Liver (tissue), 9 donors: ENCODE results near the gene METTL25. TPM values are rescaled to one million over a fixed set of nuclear protein-coding genes. Genes with fewer than 3 reads are reported as not detected.
"Not testable (repeated sequence)": the region's sequence is repeated elsewhere in the genome, so short reads cannot be mapped to it uniquely, and the experiment has no call there.

Experiments used
- DNase-seq: peaks from one replicate; pipeline ENCODE4 v3.0.0-alpha.2; 2017; ENCODE audit warnings: low spot score
- H3K27ac ChIP-seq, 2 donors: one replicate each; pipeline ENCODE4 v1.7.0; 2013; ENCODE audit warnings: inconsistent platforms in 2 of 2, low read length in 2 of 2, control low read depth in 1 of 2, low read depth in 1 of 2, mild to moderate bottlenecking in 1 of 2
- H3K27me3 ChIP-seq, 4 donors: one replicate each; pipeline versions ENCODE4 v1.6.1 to v1.7.0; 2013; ENCODE audit warnings: low read length in 3 of 4, inconsistent platforms in 1 of 4, mild to moderate bottlenecking in 1 of 4, moderate library complexity in 1 of 4; ENCODE audit not compliant: control insufficient read depth in 4 of 4, insufficient read depth in 4 of 4
- H3K36me3 ChIP-seq, 4 donors: one replicate each; pipeline versions ENCODE4 v1.6.1 to v1.7.0; 2013; ENCODE audit warnings: low read length in 3 of 4, mild to moderate bottlenecking in 3 of 4, low read depth in 1 of 4, moderate library complexity in 1 of 4; ENCODE audit not compliant: control insufficient read depth in 4 of 4, insufficient read depth in 3 of 4
- H3K4me1 ChIP-seq, 4 donors: one replicate each; pipeline versions ENCODE4 v1.6.1 to v1.7.0; 2013; ENCODE audit warnings: low read length in 3 of 4, mild to moderate bottlenecking in 3 of 4, moderate library complexity in 1 of 4; ENCODE audit not compliant: control insufficient read depth in 4 of 4, insufficient read depth in 4 of 4
- H3K4me3 ChIP-seq, 3 donors: one replicate each; pipeline versions ENCODE4 v1.6.1 to v1.7.0; 2013; ENCODE audit warnings: low read length in 3 of 3, control low read depth in 1 of 3, low read depth in 1 of 3, mild to moderate bottlenecking in 1 of 3
- H3K9ac ChIP-seq, 2 donors: one replicate each; pipeline ENCODE4 v1.7.0; 2013; ENCODE audit warnings: low read length in 2 of 2, mild to moderate bottlenecking in 2 of 2, moderate library complexity in 2 of 2, control low read depth in 1 of 2, low read depth in 1 of 2
- H3K9me3 ChIP-seq, 4 donors: one replicate each; pipeline versions ENCODE4 v1.6.1 to v1.7.0; 2013; ENCODE audit warnings: low read length in 3 of 4; ENCODE audit not compliant: control insufficient read depth in 4 of 4
- EGR1 ChIP-seq, 2 donors: IDR thresholded peaks; 2 replicates each; pipeline ENCODE4 v1.6.1; 2016 to 2018; ENCODE audit warnings: antibody characterized with exemption in 2 of 2, low read depth in 2 of 2
- FOXA1 ChIP-seq: IDR thresholded peaks from 2 replicates; pipeline ENCODE4 v1.6.1; 2016; ENCODE audit warnings: antibody characterized with exemption
- FOXA2 ChIP-seq: IDR thresholded peaks from 2 replicates; pipeline ENCODE4 v1.6.1; 2016; ENCODE audit warnings: antibody characterized with exemption
- GABPA ChIP-seq, 2 donors: IDR thresholded peaks in 1 of 2; conservative IDR thresholded peaks in 1 of 2; 2 replicates each; pipeline ENCODE4 v1.6.1; 2016; ENCODE audit warnings: antibody characterized with exemption in 2 of 2, mild to moderate bottlenecking in 1 of 2, moderate library complexity in 1 of 2
- HNF4A ChIP-seq, 2 donors: conservative IDR thresholded peaks; 2 replicates each; pipeline ENCODE4 v1.6.1; 2016; ENCODE audit warnings: antibody characterized with exemption in 2 of 2, mild to moderate bottlenecking in 2 of 2
- HNF4G ChIP-seq: IDR thresholded peaks from 2 replicates; pipeline ENCODE4 v1.6.1; 2016; ENCODE audit warnings: antibody characterized with exemption
- JUND ChIP-seq, 2 donors: IDR thresholded peaks; 2 replicates each; pipeline ENCODE4 v1.6.1; 2016; ENCODE audit warnings: antibody characterized with exemption in 2 of 2
- NR2F2 ChIP-seq: IDR thresholded peaks from 2 replicates; pipeline ENCODE4 v1.6.1; 2016; ENCODE audit warnings: antibody characterized with exemption
- RAD21 ChIP-seq, 2 donors: IDR thresholded peaks; 2 replicates each; pipeline ENCODE4 v1.6.1; 2016; ENCODE audit warnings: antibody characterized with exemption in 2 of 2, mild to moderate bottlenecking in 2 of 2
- RXRA ChIP-seq, 2 donors: IDR thresholded peaks; 2 replicates each; pipeline ENCODE4 v1.6.1; 2017 to 2018; ENCODE audit warnings: antibody characterized with exemption in 2 of 2, mild to moderate bottlenecking in 1 of 2
- SP1 ChIP-seq: IDR thresholded peaks from 2 replicates; pipeline ENCODE4 v1.6.1; 2018; ENCODE audit warnings: antibody characterized with exemption, mild to moderate bottlenecking
- TAF1 ChIP-seq: conservative IDR thresholded peaks from 2 replicates; pipeline ENCODE4 v1.6.1; 2016; ENCODE audit warnings: antibody characterized with exemption, mild to moderate bottlenecking
- YY1 ChIP-seq: IDR thresholded peaks from 2 replicates; pipeline ENCODE4 v1.6.1; 2016; ENCODE audit warnings: antibody characterized with exemption, mild to moderate bottlenecking
- WGBS: extraction: QIAGEN DNeasy Blood & Tissue Kit; methylation state at CpG from one replicate; pipeline ENCODE4 v1.1.7; 2013; 5-methylcytosine and 5-hydroxymethylcytosine counted together
- polyA plus RNA-seq, 2 donors: library from polyadenylated mRNA; stranded (reverse) in 1 of 2; unstranded in 1 of 2; fragments of 200-250 nt in 1 of 2; fragments of >200 nt in 1 of 2; fragmentation: Nextera tagmentation in 1 of 2; extraction: Ambion mirVana in 1 of 2; gene quantifications; one replicate each; pipeline versions ENCODE4 v1.2.1 to v1.2.3, GENCODE V29; 2013 to 2015
- total RNA-seq, 2 donors: library from RNA; depleted of rRNA; stranded (reverse); fragments of >200 nt; gene quantifications; one replicate each; pipeline ENCODE4 v1.2.3, GENCODE V29; 2014
- TF ChIP-seq, protein P1 (sequence below): IDR thresholded peaks from 2 replicates; pipeline ENCODE4 v1.6.1; 2016; ENCODE audit warnings: antibody characterized with exemption
- TF ChIP-seq, protein P2 (sequence below): IDR thresholded peaks from 2 replicates; pipeline ENCODE4 v1.6.1; 2016; ENCODE audit warnings: antibody characterized with exemption, mild to moderate bottlenecking
- TF ChIP-seq, protein P3 (sequence below): IDR thresholded peaks from 2 replicates; pipeline ENCODE4 v1.6.1; 2016; ENCODE audit warnings: antibody characterized with exemption
- TF ChIP-seq, protein P4 (sequence below): IDR thresholded peaks from 2 replicates; pipeline ENCODE4 v1.6.1; 2016; ENCODE audit warnings: antibody characterized with exemption
- TF ChIP-seq, protein P5 (sequence below): fragments of 150-350 bp; IDR thresholded peaks from 2 replicates; pipeline ENCODE4 v1.5.1; 2017; ENCODE audit warnings: improper control_type of control experiment, low read depth, low read length; ENCODE audit not compliant: missing input control
- donor health status: healthy.
- donor health status: healthy.
- donor health status: healthy.
- donor health status: healthy.
- donor health status: healthy.

Gene METTL25
- total and polyA plus RNA-seq, 4 donors, result 1.5 to 13.4 (median 9.6) TPM

DNA sequence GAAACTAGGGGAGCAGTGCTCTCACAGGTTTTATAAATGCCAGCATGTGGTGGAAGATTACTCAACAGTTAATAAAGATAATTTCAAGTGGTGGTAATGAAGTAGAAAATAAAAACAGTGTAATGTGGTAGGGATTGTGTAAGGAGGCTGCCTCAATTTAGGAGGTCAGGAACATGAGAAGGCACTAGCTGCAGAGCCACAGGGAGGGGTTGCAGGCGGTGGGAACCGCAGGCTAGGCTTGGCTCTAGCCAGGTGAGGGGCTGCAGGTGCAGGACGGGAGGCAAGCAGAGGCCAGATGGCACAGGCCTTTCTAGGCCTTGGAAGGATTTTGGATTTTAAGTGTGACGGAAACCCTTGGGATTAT is 768 bp downstream of the METTL25 start:
- DNase-seq, result no peak
- TF ChIP-seq HNF4G (no peak), HNF4A (conservative IDR thresholded peaks at IDR 0.05) (no peak), YY1 (no peak), NR2F2 (no peak), GABPA (IDR thresholded peaks at IDR 0.05 in 1 of 2, conservative IDR thresholded peaks at IDR 0.05 in 1 of 2) (no peak), RXRA (IDR thresholded peaks at IDR 0.05) (no peak), RAD21 (IDR thresholded peaks at IDR 0.05) (no peak), FOXA2 (no peak), SP1 (no peak), FOXA1 (no peak), EGR1 (IDR thresholded peaks at IDR 0.05; ENCODE audit: low read depth in 2 of 2) (no peak), JUND (IDR thresholded peaks at IDR 0.05) (no peak), TAF1 (no peak)
- TF ChIP-seq, protein P1, sequence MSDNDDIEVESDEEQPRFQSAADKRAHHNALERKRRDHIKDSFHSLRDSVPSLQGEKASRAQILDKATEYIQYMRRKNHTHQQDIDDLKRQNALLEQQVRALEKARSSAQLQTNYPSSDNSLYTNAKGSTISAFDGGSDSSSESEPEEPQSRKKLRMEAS, result no peak
- TF ChIP-seq, protein P2, sequence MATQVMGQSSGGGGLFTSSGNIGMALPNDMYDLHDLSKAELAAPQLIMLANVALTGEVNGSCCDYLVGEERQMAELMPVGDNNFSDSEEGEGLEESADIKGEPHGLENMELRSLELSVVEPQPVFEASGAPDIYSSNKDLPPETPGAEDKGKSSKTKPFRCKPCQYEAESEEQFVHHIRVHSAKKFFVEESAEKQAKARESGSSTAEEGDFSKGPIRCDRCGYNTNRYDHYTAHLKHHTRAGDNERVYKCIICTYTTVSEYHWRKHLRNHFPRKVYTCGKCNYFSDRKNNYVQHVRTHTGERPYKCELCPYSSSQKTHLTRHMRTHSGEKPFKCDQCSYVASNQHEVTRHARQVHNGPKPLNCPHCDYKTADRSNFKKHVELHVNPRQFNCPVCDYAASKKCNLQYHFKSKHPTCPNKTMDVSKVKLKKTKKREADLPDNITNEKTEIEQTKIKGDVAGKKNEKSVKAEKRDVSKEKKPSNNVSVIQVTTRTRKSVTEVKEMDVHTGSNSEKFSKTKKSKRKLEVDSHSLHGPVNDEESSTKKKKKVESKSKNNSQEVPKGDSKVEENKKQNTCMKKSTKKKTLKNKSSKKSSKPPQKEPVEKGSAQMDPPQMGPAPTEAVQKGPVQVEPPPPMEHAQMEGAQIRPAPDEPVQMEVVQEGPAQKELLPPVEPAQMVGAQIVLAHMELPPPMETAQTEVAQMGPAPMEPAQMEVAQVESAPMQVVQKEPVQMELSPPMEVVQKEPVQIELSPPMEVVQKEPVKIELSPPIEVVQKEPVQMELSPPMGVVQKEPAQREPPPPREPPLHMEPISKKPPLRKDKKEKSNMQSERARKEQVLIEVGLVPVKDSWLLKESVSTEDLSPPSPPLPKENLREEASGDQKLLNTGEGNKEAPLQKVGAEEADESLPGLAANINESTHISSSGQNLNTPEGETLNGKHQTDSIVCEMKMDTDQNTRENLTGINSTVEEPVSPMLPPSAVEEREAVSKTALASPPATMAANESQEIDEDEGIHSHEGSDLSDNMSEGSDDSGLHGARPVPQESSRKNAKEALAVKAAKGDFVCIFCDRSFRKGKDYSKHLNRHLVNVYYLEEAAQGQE, result no peak
- TF ChIP-seq, protein P3, sequence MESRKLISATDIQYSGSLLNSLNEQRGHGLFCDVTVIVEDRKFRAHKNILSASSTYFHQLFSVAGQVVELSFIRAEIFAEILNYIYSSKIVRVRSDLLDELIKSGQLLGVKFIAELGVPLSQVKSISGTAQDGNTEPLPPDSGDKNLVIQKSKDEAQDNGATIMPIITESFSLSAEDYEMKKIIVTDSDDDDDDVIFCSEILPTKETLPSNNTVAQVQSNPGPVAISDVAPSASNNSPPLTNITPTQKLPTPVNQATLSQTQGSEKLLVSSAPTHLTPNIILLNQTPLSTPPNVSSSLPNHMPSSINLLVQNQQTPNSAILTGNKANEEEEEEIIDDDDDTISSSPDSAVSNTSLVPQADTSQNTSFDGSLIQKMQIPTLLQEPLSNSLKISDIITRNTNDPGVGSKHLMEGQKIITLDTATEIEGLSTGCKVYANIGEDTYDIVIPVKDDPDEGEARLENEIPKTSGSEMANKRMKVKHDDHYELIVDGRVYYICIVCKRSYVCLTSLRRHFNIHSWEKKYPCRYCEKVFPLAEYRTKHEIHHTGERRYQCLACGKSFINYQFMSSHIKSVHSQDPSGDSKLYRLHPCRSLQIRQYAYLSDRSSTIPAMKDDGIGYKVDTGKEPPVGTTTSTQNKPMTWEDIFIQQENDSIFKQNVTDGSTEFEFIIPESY, result no peak
- TF ChIP-seq, protein P4, sequence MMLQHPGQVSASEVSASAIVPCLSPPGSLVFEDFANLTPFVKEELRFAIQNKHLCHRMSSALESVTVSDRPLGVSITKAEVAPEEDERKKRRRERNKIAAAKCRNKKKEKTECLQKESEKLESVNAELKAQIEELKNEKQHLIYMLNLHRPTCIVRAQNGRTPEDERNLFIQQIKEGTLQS, result no peak
- TF ChIP-seq, protein P5, sequence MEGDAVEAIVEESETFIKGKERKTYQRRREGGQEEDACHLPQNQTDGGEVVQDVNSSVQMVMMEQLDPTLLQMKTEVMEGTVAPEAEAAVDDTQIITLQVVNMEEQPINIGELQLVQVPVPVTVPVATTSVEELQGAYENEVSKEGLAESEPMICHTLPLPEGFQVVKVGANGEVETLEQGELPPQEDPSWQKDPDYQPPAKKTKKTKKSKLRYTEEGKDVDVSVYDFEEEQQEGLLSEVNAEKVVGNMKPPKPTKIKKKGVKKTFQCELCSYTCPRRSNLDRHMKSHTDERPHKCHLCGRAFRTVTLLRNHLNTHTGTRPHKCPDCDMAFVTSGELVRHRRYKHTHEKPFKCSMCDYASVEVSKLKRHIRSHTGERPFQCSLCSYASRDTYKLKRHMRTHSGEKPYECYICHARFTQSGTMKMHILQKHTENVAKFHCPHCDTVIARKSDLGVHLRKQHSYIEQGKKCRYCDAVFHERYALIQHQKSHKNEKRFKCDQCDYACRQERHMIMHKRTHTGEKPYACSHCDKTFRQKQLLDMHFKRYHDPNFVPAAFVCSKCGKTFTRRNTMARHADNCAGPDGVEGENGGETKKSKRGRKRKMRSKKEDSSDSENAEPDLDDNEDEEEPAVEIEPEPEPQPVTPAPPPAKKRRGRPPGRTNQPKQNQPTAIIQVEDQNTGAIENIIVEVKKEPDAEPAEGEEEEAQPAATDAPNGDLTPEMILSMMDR, result no peak
- Histone ChIP-seq H3K4me1 (peaks cover 5 to 32% (median 30%) of the 10 kb centered on the region in 4 donors), H3K36me3 (peaks cover 2 to 18% (median 9%) of the 10 kb centered on the region in 4 donors), H3K4me3 (peak overlapping the region; percentile 65 to 98 (median 71)), H3K9ac (peak overlapping the region; percentile 48 to 79), H3K27ac (peak overlapping the region; percentile 96 to 98), H3K27me3 (no peaks in the 10 kb centered on the region), H3K9me3 (no peaks in the 10 kb centered on the region)
- 15% methylated on average over 4 of the region's 4 CpGs for WGBS

DNA sequence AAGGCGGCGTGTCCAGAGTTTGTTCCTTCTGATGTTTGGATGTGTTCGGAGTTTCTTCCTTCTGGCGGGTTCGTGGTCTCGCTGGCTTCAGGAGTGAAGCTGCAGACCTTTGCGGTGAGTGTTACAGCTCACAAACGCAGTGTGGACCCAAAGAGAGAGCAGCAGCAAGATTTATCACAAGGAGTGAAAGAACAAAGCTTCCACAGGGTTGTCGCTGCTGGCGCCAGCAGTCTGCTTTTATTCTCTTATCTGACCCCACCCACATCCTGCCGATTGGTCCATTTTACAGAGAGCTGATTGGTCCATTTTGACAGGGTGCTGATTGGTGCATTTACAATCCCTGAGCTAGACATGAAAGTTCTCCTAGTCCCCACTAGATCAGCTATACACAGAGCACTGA is 2.5 kb downstream of the METTL25 start:
- peaks cover 5 to 32% (median 28%) of the 10 kb centered on the region in 4 donors for H3K4me1 ChIP-seq
- not testable (repeated sequence) for H3K36me3 ChIP-seq, H3K4me3 ChIP-seq, H3K27me3 ChIP-seq, H3K27ac ChIP-seq, DNase-seq, H3K9ac ChIP-seq, H3K9me3 ChIP-seq
- WGBS, result 97% methylated on average over 11 of the region's 11 CpGs
